Stimulated activated CD4-positive, alpha-beta T cell treated with anti-CD3 and anti-CD28 coated beads, Interleukin-4, amount 100 ng/mL, for 48 hours (primary cell): ENCODE data around the gene EFHD1.
"Not testable (repeated sequence)": the region's sequence is repeated elsewhere in the genome, so short reads cannot be mapped to it uniquely, and the experiment has no call there.

Experiments
- DNase-seq, 2 donors: peaks; one replicate each; pipeline ENCODE4 v3.0.0-alpha.2; 2020; ENCODE audit warnings: low read depth in 2 of 2

Gene EFHD1

DNA sequence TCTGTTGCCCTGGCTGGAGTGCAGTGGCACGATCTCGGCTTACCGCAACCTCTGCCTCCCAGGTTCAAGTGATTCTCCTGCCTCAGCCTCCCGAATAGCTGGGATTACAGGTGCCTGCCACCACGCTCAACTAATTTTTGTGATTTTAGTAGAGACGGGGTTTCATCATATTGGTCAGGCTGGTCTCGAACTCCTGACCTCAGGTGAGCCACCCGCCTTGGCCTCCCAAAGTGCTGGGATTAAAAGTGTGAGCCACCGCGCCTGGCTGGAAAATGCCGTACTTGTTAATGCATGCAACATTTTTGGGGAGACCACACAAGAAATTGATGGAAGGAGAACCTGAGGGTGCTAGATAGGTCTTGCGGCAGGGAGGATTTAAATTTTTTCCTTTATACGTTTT, 57.7 kb downstream of the EFHD1 start:
- not testable (repeated sequence) for DNase-seq

GRCh38 chr2:232693344-232693743, 59.9 kb downstream of the EFHD1 start:
- no peak for DNase-seq

- DNase-seq, result no peak
Observed at GRCh38 chr2:232696609-232697058, 63.2 kb downstream of the EFHD1 start.

DNA sequence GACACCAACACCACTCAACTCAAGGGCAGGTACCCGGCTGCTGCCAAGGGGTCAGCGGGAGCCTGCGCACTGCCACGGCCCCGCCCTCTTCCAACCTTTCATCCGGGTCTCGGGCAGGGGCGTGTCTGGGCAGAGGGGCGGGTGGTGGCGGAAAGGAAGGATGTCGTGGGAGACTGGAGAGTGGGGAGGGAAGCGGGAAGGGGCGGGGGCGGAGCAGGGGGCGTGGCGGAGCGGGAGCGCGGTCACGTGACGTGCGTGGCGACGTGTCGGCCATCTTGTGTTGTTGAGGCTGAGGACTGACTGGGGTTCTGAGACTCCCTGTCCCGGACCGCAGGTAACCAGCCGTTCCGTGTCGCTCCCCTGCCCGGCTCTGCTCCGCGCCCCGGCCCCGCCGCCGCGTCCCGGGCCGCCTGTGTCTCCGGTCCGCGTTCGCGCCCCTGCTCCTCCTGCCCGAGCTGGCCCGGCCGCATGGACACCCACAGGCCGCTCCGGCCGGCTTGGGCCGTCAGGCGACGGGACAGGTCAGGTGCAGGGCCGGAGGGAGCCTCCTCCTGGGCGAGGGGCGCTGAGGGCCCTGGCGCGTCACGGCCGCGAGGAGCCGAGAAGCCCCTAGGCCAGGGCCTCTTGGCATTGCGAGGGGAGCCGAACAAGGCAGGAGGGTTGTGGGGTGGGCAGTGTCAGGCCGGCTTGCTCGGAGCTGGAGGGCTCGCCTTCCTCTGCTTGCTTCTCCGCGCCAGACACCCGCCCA, 63.8 kb downstream of the EFHD1 start, which contains the start of gene GIGYF2:
Gene GIGYF2 (plus strand): TSS at position 273 of the 748 bp plus-strand sequence. CDS start 37,867 bp downstream, outside the sequence.
- DNase-seq, result peak; percentile 95 to 97

- peak in 1 of 2 donors; percentile 10 for DNase-seq
Observed at GRCh38 chr2:232697807-232698110, 64.4 kb downstream of the EFHD1 start.

DNA sequence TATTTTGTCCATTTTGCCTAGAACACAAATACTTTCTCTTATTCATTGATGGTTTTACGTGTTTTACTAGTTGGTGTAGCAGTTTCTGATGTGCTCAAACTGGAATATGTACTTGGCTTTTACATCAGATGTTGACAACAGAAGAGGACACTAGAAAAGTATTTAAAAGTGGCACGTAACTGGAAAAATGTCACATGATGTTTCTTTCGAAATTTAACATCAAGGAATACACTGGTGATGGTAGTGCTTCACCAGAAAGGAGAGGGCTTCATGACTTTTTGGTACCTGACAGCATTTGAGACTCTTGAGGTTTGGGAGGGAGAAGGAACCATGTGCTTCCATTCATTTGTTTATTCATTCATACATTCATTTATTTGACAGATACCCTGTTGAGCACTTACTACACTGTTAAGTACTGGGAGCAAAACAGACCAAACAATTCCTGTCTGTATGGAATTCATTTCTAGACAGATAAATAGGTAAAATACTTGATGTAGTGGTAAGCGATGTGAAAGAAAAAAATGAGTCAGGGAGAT, 65.2 kb downstream of the EFHD1 start:
- no peak for DNase-seq

DNA sequence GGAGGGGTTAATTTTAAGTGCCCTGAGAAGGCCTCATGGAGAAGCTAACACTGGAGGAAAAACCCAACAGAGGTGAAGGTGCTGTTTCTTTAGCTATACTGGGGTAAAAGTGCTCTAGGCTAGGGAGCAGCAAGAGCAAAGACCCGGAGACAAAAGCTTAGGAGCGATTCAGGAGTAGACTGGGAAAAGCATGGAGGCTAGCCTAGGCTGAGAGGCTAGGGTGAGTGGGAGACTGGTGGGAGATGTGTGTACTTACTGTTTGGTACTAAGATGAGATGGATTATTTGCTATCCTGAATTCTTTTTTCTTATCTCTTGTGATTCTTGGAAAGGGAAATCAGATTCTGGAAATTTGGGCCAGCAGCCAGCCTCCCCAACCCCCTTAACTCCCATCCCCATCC, 65.7 kb downstream of the EFHD1 start:
- DNase-seq, result no peak

- DNase-seq, result no peak
Observed at GRCh38 chr2:232700154-232700553, 66.8 kb downstream of the EFHD1 start.

DNA sequence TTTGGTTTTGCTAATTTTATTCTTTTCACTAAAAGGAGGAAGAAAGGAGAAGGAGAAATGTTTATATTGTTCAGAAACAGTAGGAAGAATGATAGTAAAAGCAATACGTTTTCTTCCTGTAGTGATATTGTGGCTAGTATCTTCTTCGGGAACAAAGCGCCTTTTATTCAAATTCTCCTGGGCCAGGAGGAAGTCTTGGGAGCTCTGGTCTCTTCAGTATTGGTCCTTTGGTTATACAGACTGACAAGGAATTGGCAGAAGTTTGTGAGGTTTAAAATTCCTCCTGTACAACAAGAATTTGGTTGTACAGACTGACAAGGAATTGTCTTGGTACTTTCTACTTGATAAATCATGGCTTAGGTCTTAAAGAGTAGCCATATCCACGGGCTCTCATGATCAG, 73.7 kb downstream of the EFHD1 start:
- DNase-seq, result no peak

DNA sequence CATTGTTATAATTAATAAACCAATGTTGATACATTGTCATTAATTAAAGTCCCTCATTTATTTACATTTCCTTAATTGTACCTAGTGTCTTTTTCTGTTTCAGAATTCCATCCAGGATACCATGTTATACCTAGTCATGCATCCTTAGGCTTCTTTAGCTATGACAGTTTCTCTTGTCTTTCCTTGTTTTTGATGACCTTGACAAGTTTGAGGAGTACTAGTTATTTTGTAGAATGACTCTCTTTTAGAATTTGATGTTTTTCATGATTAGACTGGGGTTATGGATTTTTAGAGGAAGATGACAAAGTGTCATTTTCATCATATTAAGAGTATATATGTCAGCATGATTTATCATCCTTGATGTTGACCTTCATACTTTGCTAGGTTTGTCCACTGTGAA, 80.1 kb downstream of the EFHD1 start:
- no peak for DNase-seq

- DNase-seq, result no peak
Observed at GRCh38 chr2:232714969-232715368, 81.6 kb downstream of the EFHD1 start.

GRCh38 chr2:232720056-232720455, 86.7 kb downstream of the EFHD1 start:
- DNase-seq, result not testable (repeated sequence)

DNA sequence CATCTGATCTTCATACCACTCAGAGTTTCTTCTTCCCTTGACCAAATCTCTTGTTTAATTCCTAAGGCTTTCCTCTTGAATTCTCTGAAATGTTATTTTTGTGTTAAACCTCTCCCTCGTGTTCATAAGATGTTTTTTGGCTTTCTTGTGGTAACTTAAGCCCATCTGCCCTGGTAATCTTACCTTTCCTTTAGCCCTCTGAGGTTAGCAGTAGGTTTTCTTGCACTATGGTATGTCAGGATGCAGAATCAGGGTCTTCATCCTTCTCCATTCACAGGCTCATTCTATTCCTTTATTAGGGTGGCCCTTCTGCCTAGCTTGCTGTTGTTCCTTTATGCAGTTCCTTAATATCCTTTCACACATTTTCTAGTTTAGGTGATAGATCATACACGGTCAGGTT, 87.9 kb downstream of the EFHD1 start:
- no peak for DNase-seq

GRCh38 chr2:232721882-232722281, 88.5 kb downstream of the EFHD1 start:
- no peak for DNase-seq

DNA sequence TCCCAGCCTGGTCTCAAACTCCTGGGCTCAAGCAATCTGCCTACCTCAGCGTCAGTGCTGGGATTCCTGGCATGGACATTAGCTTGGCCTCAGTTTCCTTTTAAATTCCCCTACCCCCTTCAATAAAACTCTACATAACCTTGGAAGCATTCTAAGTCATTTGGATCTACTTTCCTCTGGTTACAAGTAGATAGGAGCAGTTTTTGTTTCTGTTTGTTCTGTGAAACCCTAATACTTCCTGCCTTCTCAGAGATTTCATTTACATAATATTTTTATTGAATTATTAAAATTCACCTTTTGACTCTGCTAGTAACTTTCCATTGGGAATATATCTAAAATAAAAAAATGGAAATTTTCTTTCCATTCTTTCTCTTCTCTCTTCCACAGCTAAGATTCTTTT, 89.6 kb downstream of the EFHD1 start:
- DNase-seq, result no peak

GRCh38 chr2:232728785-232729184, 95.4 kb downstream of the EFHD1 start:
- DNase-seq, result no peak

GRCh38 chr2:232731470-232731869, 98.1 kb downstream of the EFHD1 start:
- DNase-seq, result no peak
